Measurements from ENCODE around the gene CCSER1. TPM values are rescaled to one million over a fixed set of nuclear protein-coding genes. Genes with fewer than 3 reads are reported as not detected.

The CCSER1 gene
- total and polyA plus RNA-seq, 7 donors = 0.06 to 2.5 (median 0.30) TPM

DNA sequence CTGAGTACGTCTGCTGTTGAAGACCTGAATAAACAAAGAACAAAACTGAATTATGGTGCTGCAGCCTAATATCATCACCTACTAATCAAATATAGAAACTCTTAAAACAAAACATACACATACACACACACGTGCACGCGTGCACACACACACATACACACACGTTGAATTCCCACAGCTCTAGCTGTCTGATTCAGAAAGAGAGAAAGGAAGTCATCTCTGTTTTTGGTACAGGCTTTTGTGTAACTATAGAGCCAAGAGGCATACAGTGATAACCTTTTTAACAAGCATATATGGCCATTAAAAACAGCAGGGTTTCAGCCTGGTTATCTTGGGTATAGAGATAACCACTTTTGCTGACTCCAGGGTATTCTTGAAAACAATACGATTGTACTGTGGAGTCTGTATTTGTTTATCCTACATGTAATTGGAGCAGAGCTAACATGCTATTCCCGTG, 823.2 kb downstream of the CCSER1 start:
- TF ChIP-seq, protein P1, sequence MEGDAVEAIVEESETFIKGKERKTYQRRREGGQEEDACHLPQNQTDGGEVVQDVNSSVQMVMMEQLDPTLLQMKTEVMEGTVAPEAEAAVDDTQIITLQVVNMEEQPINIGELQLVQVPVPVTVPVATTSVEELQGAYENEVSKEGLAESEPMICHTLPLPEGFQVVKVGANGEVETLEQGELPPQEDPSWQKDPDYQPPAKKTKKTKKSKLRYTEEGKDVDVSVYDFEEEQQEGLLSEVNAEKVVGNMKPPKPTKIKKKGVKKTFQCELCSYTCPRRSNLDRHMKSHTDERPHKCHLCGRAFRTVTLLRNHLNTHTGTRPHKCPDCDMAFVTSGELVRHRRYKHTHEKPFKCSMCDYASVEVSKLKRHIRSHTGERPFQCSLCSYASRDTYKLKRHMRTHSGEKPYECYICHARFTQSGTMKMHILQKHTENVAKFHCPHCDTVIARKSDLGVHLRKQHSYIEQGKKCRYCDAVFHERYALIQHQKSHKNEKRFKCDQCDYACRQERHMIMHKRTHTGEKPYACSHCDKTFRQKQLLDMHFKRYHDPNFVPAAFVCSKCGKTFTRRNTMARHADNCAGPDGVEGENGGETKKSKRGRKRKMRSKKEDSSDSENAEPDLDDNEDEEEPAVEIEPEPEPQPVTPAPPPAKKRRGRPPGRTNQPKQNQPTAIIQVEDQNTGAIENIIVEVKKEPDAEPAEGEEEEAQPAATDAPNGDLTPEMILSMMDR (IDR thresholded peaks at IDR 0.05) = no peak
- Histone ChIP-seq H3K27me3 (ENCODE audit: insufficient read depth in 3 of 3, low read length in 2 of 3) (no peaks in the 10 kb centered on the region), H3K27ac (no peak overlapping the region), H3K9me3 (no peaks in the 10 kb centered on the region), H3K4me3 (no peak overlapping the region), H3K4me1 (no peaks in the 10 kb centered on the region), H3K36me3 (ENCODE audit: insufficient read depth in 1 of 2, low read depth in 1 of 2) (no peaks in the 10 kb centered on the region)
- intact Hi-C loops (cut with DNase I) = no loop called here
- no peak for ATAC-seq
- no peak for DNase-seq
- WGBS, 3 donors = 62 to 67% (median 67%) methylated on average over 7 of the region's 7 CpGs

DNA sequence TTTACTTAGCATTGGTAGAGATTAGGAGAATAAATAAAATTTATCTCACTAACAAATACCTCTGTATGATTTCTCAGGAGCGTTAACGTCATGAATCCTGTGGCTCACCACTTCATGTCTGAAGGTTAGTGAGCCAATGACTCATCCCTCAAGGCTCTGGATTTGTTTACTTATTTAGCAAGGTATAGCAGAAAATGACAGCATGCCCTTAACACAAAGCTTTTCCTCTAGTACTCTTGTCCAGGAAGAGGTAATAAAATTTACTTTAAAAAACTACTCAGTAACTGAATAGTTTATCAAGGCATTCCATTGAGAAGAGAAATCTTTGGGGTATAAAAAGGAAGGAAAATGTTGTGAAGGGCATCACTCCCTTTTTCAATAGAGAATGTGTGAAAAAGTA, 823.8 kb downstream of the CCSER1 start:
- Histone ChIP-seq H3K4me3 (no peak overlapping the region), H3K9me3 (no peaks in the 10 kb centered on the region), H3K36me3 (ENCODE audit: insufficient read depth in 1 of 2, low read depth in 1 of 2) (no peaks in the 10 kb centered on the region), H3K4me1 (no peaks in the 10 kb centered on the region), H3K27ac (no peak overlapping the region), H3K27me3 (ENCODE audit: insufficient read depth in 3 of 3, low read length in 2 of 3) (no peaks in the 10 kb centered on the region)
- DNase-seq (no peak), ATAC-seq (no peak)
- TF ChIP-seq, protein P1 (IDR thresholded peaks at IDR 0.05) = no peak
- WGBS, 3 donors = 64 to 70% (median 68%) methylated on average over 2 of the region's 2 CpGs
- intact Hi-C loops (cut with DNase I) = no loop called here

GRCh38 chr4:90958256-90958895, 831.2 kb downstream of the CCSER1 start:
- H3K27me3 ChIP-seq (ENCODE audit: insufficient read depth in 3 of 3, low read length in 2 of 3) = no peaks in the 10 kb centered on the region
- no peaks in the 10 kb centered on the region for H3K4me1 ChIP-seq
- H3K4me3 ChIP-seq = no peak overlapping the region
- H3K27ac ChIP-seq = no peak overlapping the region
- no peaks in the 10 kb centered on the region for H3K36me3 ChIP-seq (ENCODE audit: insufficient read depth in 1 of 2, low read depth in 1 of 2)
- ATAC-seq = no peak
- no peaks in the 10 kb centered on the region for H3K9me3 ChIP-seq
- 19 to 31% (median 19%) methylated on average over 3 of the region's 3 CpGs for WGBS, 3 donors
- DNase-seq = no peak
- TF ChIP-seq, protein P1 (IDR thresholded peaks at IDR 0.05) = no peak
- intact Hi-C loops (cut with DNase I) = no loop called here

- no peaks in the 10 kb centered on the region for H3K36me3 ChIP-seq (ENCODE audit: insufficient read depth in 1 of 2, low read depth in 1 of 2)
- no peaks in the 10 kb centered on the region for H3K4me1 ChIP-seq
- intact Hi-C loops (cut with DNase I) = no loop called here
- H3K9me3 ChIP-seq = no peaks in the 10 kb centered on the region
- no peak overlapping the region for H3K4me3 ChIP-seq
- TF ChIP-seq, protein P1 (IDR thresholded peaks at IDR 0.05) = no peak
- ATAC-seq = no peak
- H3K27ac ChIP-seq = no peak overlapping the region
- DNase-seq = no peak
- 83 to 91% (median 89%) methylated on average over 3 of the region's 3 CpGs for WGBS, 3 donors
- H3K27me3 ChIP-seq (ENCODE audit: insufficient read depth in 3 of 3, low read length in 2 of 3) = no peaks in the 10 kb centered on the region
These were observed 833.2 kb downstream of the CCSER1 start for GRCh38 chr4:90960433-90960832.

GRCh38 chr4:90960840-90961239, 833.6 kb downstream of the CCSER1 start:
- no peak for DNase-seq
- Histone ChIP-seq H3K4me3 (no peak overlapping the region), H3K9me3 (no peaks in the 10 kb centered on the region), H3K27me3 (ENCODE audit: insufficient read depth in 3 of 3, low read length in 2 of 3) (no peaks in the 10 kb centered on the region), H3K27ac (no peak overlapping the region), H3K4me1 (no peaks in the 10 kb centered on the region), H3K36me3 (ENCODE audit: insufficient read depth in 1 of 2, low read depth in 1 of 2) (no peaks in the 10 kb centered on the region)
- 88 to 95% (median 95%) methylated on average over 1 of the region's 1 CpG for WGBS, 3 donors
- no peak for ATAC-seq
- TF ChIP-seq, protein P1 (IDR thresholded peaks at IDR 0.05) = no peak
- intact Hi-C loops (cut with DNase I) = no loop called here
